ENCODE measurements around the gene TUBB2B. TPM values are rescaled to one million over a fixed set of nuclear protein-coding genes. Genes with fewer than 3 reads are reported as not detected.
A peak's percentile ranks its signal among the peaks of the same experiment; 100 is the strongest.

The TUBB2B gene
- total RNA-seq, 1 donor from 2014 or later = 114 TPM

GRCh38 chr6:3230900-3231246 is 3.4 kb upstream of the TUBB2B start:
- Mint-ChIP-seq H3K4me1 (peaks cover 54% of the 10 kb centered on the region), H3K36me3 (no peaks in the 10 kb centered on the region), H3K27ac (peak overlapping the region; percentile 75), H3K9me3 (no peaks in the 10 kb centered on the region), H3K27me3 (ENCODE audit: low read depth) (peaks cover 56% of the 10 kb centered on the region), H3K4me3 (peak overlapping the region; percentile 84)
- DNase-seq (ENCODE audit: low spot score in 2 of 2, unreplicated experiment in 2 of 2) = no peak
- no peak for TF ChIP-seq CTCF (IDR thresholded peaks at IDR 0.05; ENCODE audit: unreplicated experiment)

GRCh38 chr6:3230256-3230882 is 2.9 kb upstream of the TUBB2B start:
- TF ChIP-seq CTCF (IDR thresholded peaks at IDR 0.05; ENCODE audit: unreplicated experiment) = no peak
- Mint-ChIP-seq H3K27ac (peak overlapping the region; percentile 75), H3K27me3 (ENCODE audit: low read depth) (peaks cover 58% of the 10 kb centered on the region)

GRCh38 chr6:3229566-3230178 is 2.2 kb upstream of the TUBB2B start:
- H3K27me3 Mint-ChIP-seq (ENCODE audit: low read depth) = peaks cover 58% of the 10 kb centered on the region
- no peak overlapping the region for H3K27ac Mint-ChIP-seq
- H3K4me3 Mint-ChIP-seq = peak overlapping the region; percentile 84
- peaks cover under 1% of the 10 kb centered on the region for H3K36me3 Mint-ChIP-seq
- TF ChIP-seq CTCF (IDR thresholded peaks at IDR 0.05; ENCODE audit: unreplicated experiment) = no peak
- no peak for DNase-seq (ENCODE audit: low spot score in 2 of 2, unreplicated experiment in 2 of 2)
- H3K9me3 Mint-ChIP-seq = no peaks in the 10 kb centered on the region
- peaks cover 57% of the 10 kb centered on the region for H3K4me1 Mint-ChIP-seq

More at GRCh38 chr6:3230256-3230882, 2.9 kb upstream of the TUBB2B start:
- Mint-ChIP-seq H3K36me3 (no peaks in the 10 kb centered on the region), H3K4me1 (peaks cover 58% of the 10 kb centered on the region), H3K4me3 (peak overlapping the region; percentile 84), H3K9me3 (no peaks in the 10 kb centered on the region)
- DNase-seq (ENCODE audit: low spot score in 2 of 2, unreplicated experiment in 2 of 2) = no peak

DNA sequence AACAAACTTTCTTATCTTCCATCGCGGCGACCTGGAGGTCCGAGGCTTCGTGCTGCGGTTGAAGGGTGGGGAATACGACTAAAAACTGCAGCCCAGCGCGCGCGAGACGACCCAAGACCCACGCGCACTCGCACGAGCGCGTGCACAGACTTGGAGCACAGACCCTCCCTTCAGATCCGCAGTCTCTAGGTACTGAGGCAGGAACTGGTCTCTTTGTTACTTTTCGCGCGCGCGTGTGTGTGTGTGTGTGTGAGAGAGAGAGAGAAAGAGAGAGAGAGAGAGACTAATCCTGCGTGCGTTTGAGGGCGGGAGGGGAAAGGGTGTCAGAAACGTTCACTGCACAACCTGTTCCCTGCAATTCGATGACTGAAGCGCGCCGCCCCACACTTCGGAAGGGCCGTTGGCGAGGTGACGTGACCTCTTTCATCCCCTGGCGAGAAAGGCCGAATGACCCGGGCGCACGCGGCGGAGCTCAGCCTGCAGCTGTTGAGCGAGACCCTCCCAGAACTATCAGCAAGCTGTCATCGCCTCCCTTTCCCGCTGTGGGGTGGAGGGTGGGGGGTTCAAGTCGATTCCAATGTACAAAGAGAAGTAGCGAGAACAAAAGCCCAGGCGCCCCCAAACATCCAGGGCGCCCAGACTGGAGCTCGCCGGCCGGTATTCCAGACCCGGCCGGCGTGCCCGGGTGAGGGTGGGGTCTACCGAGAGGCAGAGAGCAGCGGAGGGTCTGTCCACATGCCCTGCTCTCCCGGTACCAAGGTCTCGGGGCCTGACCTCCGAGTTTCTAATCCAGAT is 1.5 kb upstream of the TUBB2B start:
- H3K36me3 Mint-ChIP-seq = peaks cover 6% of the 10 kb centered on the region
- TF ChIP-seq CTCF (IDR thresholded peaks at IDR 0.05; ENCODE audit: unreplicated experiment) = no peak
- H3K4me1 Mint-ChIP-seq = peaks cover 53% of the 10 kb centered on the region
- H3K4me3 Mint-ChIP-seq = peak overlapping the region; percentile 84
- no peaks in the 10 kb centered on the region for H3K9me3 Mint-ChIP-seq
- peaks cover 61% of the 10 kb centered on the region for H3K27me3 Mint-ChIP-seq (ENCODE audit: low read depth)
- H3K27ac Mint-ChIP-seq = peak overlapping the region; percentile 84
- DNase-seq (ENCODE audit: low spot score in 2 of 2, unreplicated experiment in 2 of 2) = peak in 1 of 2 experiments; percentile 55

- Mint-ChIP-seq H3K27me3 (ENCODE audit: low read depth) (peaks cover 55% of the 10 kb centered on the region), H3K4me1 (peaks cover 47% of the 10 kb centered on the region), H3K27ac (peak overlapping the region; percentile 93), H3K9me3 (no peaks in the 10 kb centered on the region), H3K36me3 (peaks cover 9% of the 10 kb centered on the region), H3K4me3 (peak overlapping the region; percentile 84)
- no peak for TF ChIP-seq CTCF (IDR thresholded peaks at IDR 0.05; ENCODE audit: unreplicated experiment)
- peak in 1 of 2 experiments; percentile 57 for DNase-seq (ENCODE audit: low spot score in 2 of 2, unreplicated experiment in 2 of 2)
Observed at GRCh38 chr6:3228046-3228671, 706 bp upstream of the TUBB2B start.

Measured in mesothelial cell of epicardium (in vitro differentiated cells).